Left ventricle myocardium superior (tissue), 1 donor: ENCODE results near the gene TMEM87B. TPM values are rescaled to one million over a fixed set of nuclear protein-coding genes. Genes with fewer than 3 reads are reported as not detected.

Experiments used
- total RNA-seq: library from RNA; stranded (reverse); fragmentation: NEBNext Ultra II Directional; extraction: Animal tissue kit (Norgen Biotek cat#: 25700); gene quantifications from one replicate; pipeline ENCODE4 v1.2.1, GENCODE V29; 2021
- donor health status: DM: no; HTN: yes; CAD: no; lungs with severe emphysema.

The TMEM87B gene
- total RNA-seq, 1 donor from 2014 or later: 4.7 TPM

Other genes with a start within 250 kb of the TMEM87B start
- 18.5 TPM for gene ANAPC1, start 171.1 kb upstream of the TMEM87B start, total RNA-seq
- gene MERTK, start 156.7 kb upstream of the TMEM87B start, total RNA-seq: 5.0 TPM
- gene FBLN7, start 83.1 kb downstream of the TMEM87B start, total RNA-seq: 0.32 TPM
- gene ZC3H8, start 199.8 kb downstream of the TMEM87B start, total RNA-seq: 14.0 TPM
- gene ZC3H6, start 220.3 kb downstream of the TMEM87B start, total RNA-seq: 21.8 TPM